Prostate gland (tissue), 2 donors: ENCODE data around the gene SRXN1.

Experiments used
- CTCF ChIP-seq, 4 experiments: fragments of 200-600 bp in 2 of 4; fragments of 450-650 bp in 2 of 4; sonication (generic) in 2 of 4; IDR thresholded peaks; 1 replicate in 3 of 4; 2 replicates in 1 of 4; pipeline ENCODE4 v1.5.1; 2016 to 2019; ENCODE audit warnings: antibody characterized with exemption in 4 of 4, mild to moderate bottlenecking in 2 of 4, moderate library complexity in 2 of 4
- POLR2A ChIP-seq: fragments of 450-650 bp; IDR thresholded peaks from one replicate; pipeline ENCODE4 v1.6.1; 2016; ENCODE audit warnings: antibody characterized with exemption, mild to moderate bottlenecking

- TF ChIP-seq POLR2A: no peak
- TF ChIP-seq CTCF (IDR thresholded peaks at IDR 0.05): no peak
Observed at GRCh38 chr20:653590-654416, 803 bp upstream of the SRXN1 start.
